HG03139 (cell line): Measurements from ENCODE around the gene LTN1.
"Not testable (repeated sequence)": the region's sequence is repeated elsewhere in the genome, so short reads cannot be mapped to it uniquely, and the experiment has no call there.

Experiments used
- ATAC-seq: cut with Tn5 transposase; IDR thresholded peaks from one replicate; pipeline ENCODE4 v1.9.1; 2021; ENCODE audit not compliant: unreplicated experiment

Gene LTN1

DNA sequence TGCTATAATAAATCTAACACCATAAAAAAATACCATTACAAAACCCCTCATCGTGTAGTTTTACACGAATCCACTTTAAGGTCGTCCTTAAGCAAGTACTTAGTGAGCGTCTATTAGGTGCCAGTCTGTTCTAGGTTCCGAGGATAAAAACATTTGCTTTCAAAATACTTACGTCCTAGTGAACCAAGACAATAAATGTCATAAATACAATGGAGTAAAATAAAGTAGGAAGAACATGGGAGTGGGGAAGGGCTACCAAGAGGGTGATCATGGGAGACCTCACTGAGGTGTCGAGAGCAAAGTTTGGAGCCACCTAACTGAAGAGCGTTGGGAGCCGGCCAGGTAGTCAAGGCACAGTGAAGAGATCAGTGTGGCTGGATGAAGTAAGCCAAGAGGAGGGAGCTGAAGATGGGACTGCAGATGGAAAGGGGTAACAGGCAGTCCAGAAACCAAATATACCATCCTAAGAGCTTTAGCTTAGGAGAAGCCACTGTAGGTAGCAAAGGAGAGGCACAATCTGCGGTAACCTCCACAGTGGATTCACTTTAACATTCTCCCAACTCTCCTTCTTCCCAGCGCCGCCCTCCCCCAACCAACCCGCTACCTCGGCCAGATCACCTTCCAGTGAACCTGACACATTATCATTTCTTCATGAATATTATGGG, 684 bp downstream of the LTN1 start:
- ATAC-seq = peak; percentile 3

DNA sequence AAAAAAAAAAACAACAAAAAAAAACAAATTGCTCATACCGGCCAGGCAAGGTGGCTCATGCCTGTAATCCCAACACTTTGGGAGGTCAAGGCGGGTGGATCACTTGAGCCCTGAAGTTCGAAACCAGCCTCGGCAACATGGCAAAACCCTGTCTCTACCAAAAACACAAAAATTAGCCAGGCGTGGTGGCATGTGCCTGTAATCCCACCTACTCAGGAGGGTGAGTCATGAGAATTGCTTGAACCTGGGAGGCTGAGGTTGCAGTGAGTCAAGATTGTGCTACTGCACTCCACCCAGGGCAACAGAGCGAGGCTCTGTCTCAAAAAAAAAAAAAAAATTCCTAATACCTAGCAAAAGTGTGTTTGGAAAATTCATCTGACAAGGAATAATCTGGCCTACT, 4.5 kb downstream of the LTN1 start:
- ATAC-seq = not testable (repeated sequence)

DNA sequence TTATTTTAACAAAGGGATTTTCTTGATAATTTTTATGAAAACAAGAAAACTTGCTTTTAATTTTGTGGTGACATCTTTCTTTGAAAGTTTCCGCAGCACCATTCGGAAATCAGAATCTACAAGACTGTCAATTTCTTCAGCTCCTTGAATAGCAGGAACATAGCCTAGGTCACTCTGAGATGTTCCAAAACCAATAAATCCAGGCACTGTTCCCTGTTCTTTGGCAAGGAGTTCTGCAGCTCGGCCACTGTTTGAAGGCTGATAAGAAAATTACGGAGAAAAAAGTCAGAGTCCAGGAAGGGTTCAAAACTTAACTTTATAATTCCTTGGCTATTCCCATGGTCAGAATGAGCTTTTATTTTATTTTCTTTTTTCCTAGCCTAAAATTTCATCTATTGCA, 6.0 kb downstream of the LTN1 start:
- no peak for ATAC-seq

DNA sequence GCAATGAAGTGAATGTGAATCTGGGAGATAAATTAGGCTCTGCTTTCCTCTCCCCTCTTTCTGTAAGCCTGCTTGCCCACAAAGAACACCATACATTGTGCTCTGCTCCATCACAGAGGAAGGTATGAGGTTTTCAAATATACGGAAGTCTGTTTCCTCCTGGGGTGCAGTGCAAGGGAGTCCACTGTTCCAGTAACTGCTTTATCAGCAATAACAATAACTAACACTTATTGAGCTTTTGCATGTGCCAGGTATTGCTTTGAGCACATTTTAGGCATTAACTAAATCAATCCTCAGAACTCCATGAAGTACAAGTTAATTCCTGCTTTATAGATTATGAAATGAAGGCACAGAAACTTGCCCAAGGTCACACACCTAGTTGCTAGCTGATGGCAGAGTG, 10.0 kb downstream of the LTN1 start:
- no peak for ATAC-seq

DNA sequence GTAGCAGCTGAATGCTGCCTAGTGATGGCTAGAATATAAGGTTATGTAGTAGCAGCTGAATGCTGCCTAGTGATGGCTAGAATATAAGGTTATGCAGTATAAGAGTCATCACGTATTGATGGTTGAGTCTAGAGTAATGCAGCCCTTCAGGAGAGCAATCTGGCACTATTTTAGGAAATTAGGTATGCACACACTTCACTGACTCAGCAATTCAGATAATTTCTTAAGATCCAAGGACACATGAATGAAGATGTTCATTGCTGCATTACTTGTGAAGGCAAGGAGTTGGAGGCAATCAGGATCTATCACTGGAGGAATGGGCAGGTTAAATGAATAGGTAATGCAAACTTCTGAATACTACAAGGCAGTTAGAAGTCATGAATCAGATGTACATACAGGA, 13.6 kb downstream of the LTN1 start:
- no peak for ATAC-seq

DNA sequence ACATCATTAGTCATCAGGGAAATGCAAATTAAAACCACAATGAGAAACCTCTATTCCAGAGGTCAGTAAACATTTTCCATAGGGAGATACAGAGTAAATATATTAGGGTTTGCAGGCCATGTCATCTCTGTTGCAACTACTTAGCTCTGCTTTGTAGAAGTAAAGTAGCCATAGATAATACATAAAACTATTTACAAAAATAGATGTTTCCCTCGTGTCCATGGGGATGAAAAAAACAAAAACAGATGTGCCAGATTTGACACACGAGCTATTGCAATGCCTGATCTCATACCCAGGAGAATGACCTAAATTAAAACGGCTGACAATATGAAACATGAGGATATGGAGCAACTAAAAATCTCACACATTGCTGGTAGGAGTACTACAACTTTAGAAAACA, 17.3 kb downstream of the LTN1 start:
- ATAC-seq = no peak

DNA sequence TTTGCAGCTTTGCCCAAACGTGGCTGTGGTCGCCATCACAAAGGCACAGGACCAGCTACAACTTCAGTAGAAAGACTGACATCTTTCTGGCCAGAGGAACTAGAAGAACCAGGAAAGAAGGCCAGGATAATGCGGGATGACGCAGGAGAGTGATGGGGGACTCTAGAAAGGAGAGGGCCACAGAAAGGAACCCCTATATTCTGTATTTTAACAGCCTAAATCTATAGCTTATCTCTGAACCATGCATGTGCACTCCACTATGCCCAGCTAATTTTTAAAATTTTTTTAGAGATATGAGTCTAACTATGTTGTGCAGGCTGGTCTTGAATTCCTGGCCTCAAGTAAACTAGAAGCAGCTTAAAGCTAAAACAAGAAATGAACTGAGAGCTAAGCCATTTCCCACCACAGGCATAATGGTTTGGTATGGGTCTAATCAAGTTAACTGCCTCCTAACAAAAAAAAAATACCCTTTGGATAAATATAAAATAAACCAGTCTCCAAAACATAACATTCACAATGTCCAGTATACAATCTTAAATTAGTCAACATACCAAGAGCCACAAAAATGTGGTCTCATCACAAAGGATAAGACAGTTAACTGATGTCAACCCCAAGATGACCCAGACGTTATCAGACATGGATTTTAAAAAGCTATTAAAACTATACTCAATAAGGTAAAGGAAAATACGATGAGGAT, 18.0 kb downstream of the LTN1 start:
- ATAC-seq = no peak

DNA sequence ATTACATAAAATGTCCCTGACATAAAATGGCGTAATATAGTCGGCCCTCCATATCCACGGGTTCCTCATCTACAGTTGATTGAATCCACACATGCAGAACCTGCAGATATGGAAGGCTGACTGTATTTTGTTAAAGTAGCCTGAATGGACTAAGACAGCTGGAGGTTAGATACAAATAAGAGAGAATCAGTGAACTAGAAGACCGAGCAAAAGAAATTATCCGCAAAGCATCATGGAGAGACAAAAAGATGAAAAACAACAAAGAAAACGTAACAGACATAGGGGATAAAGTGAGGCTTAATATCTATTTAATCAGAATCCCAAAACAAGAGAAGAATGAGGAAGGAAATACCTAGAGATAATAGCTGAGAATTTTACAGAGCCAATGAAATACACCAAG, 20.3 kb downstream of the LTN1 start:
- ATAC-seq = no peak

DNA sequence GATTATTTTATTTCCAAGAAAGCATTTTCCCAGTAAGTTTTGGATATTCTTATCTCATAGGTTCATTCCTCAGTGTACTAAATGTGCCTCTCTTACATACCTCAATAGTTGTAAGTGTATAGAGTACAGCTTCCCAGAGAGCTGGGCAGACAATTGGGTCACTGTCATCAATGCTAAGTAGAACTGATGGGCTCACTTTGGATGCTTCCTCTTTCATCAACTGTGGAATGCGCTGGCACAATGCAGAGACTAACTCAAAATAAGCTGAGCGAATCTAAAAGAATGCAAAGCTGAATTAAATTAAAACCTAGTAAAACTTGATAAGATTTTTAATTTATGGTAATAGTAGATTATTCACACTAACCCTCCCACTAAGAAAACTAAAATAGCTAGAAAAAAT, 21.5 kb downstream of the LTN1 start:
- ATAC-seq = no peak

DNA sequence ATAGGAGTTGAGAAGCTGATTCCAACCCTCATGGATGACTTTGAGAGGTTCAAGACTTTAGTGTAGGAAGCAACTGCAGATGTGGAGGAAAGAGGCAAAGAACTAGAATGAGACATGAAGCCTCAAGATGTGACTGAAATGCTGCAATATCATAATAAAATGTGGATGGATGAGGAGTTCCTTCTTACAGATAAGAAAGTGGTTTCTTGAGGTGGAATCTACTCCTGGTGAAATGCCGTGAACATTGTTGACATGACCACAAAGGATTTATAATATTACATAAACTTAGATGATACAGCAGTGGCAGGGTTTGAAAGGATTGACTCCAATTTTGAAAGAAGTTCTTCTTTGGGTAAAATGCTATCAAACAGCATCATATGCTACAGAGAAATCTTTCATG, 28.8 kb downstream of the LTN1 start:
- no peak for ATAC-seq

DNA sequence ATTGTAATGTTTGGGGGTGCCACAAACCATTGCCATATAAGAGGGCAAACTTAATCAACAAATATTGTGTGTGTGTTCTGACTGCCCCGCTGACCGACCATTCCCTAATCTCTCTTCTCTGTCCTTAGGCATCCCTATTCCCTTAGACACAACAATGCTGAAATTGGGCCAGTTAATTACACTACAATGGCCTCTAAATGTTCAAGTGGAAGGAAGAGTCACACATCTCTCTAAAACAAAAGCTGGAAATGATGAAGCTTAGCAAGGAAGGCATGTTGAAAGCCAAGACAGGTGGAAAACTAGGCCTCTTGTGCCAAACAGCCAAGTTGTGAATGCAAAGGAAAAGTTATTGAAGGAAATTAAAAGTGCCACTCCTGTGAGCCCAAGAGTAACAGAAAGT, 30.2 kb downstream of the LTN1 start:
- ATAC-seq = no peak

DNA sequence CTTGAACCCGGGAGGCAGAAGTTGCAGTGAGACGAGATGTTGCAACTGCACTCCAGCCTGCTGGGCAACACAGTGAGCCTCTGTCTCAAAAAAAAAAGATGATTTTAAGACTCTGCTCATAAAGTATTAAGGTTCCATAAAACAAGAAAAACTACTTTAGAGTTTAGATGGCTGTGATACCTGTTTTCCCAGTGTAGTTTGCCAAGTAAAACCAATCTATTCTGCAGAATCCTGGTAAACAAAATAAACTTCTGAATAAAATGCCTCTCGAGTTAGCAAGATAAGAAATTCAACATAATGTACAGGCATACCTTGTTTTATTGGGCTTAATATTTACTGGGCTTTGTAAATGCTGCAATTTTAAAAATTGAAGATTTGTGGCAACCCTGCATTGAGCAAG, 30.8 kb downstream of the LTN1 start:
- ATAC-seq = no peak

DNA sequence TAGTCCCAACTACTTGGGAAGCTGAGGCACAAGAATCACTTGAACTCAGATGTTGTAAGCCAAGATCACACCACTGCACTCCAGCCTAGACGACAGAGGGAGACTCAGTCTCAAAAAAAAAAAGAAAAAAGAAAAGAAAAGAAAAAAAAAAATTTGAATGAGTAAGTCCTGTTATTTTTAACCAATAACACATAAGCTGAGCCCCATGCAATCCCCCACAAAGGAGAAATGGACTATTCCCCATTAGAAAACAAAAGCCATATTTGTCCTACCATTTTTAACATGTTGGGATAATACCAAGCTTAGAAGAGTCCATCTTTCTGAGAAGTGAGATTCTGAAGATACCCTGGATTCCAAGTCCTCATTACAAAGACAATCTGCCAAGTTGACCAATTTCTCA, 32.4 kb downstream of the LTN1 start:
- ATAC-seq = no peak

DNA sequence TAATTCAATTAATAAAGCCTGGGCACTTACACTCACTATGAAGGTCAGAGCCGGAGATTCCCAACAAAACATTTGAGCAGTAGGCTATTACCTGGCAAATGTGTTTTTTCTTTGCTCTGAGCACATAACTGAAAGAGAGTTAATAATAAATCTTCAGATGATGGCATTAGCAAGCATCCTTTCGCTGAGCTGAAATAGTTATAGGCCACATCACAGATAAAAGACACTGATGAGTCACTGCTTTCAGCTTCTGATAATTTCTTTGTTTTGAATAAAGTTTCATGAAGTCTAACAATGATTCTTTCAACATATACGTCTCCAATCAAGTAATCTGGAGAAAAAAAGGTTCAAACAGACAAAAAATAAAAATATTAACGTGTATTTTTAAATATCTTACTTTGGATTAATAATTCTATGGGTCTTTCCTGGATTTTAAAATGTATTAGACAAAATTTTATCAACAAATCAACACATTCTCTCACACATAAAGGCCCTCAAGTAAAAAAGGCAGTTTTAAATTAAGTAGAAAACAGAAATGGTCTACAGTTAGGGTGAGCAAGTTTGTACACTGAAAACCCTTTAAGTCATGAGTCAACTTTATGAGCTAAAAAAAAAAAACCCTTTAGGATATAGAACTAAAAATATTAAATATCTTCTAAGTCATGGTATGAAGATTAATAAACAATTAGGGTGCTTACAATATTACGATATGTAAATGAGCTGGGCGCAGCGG, 33.1 kb downstream of the LTN1 start:
- ATAC-seq = no peak

DNA sequence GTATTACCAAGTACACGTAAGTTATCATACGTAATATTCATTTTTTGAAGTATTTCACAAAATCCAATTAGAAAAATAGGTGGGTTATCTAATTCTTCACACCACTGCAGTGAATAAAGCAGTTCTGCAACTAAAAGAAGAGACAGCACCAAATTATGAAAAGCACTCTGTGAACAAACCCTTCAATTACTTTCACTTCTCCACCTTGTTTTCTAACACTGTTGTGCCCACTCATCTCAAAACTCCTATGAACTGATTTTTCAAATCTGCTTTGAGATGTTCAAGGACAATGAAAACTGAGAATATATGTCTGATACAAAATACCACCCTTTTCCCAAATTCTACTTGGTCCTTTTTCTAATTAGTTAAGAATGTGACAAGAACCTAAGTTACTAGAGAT, 39.4 kb downstream of the LTN1 start:
- ATAC-seq = no peak

DNA sequence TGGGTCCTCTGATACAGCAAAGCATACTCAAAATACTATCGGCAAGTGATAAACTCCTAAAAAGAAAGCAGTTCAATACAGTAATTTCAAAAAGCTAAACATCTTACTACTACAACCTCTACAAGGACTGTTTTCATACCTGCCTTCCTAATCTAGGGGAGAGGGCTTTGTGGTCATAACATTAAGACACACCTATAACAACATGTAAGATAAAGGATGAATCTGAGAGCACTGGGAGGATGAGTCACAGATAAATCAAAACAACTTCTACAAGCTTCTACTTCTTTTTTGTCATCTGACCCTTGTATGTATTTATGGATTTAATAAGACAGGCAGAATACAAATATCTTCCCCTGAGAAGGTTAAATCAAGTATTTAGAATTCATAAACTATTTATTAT, 40.0 kb downstream of the LTN1 start:
- no peak for ATAC-seq

DNA sequence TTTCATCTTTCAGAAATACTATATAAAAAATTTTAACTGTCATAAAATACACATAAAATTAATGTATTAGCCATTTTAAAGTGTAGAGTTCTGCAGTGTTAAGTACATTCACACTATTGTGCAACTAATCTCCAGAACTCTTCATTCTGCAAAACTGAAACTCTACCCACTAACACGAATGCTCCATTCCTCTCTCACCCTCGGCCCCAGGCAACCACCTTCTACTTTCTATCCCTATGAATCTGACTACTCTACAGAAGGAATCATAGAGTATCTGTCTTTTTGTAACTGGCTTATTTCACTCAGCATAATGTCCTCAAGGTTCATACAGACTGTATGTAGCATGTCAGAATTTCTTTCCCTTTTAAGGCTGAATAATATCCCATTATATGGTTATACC, 43.4 kb downstream of the LTN1 start:
- no peak for ATAC-seq

DNA sequence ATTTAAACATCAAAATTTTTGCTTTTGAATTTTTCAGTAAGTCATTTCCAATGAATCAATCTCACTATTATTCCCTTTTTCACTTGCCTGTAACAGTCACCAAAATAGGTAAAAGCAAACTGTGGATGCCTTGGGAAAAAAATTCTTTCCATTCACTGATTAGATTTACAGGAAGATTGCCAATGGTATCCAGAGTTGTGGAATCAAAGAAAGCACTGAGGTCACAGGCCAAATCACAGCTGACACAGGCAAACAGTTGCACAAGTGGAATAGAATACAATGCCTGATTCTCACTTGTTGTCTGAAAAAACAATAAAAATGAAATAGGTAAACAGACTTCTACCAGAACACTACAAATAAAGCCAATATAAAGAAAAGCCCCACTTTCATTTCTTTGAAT, 48.4 kb downstream of the LTN1 start:
- ATAC-seq = no peak

DNA sequence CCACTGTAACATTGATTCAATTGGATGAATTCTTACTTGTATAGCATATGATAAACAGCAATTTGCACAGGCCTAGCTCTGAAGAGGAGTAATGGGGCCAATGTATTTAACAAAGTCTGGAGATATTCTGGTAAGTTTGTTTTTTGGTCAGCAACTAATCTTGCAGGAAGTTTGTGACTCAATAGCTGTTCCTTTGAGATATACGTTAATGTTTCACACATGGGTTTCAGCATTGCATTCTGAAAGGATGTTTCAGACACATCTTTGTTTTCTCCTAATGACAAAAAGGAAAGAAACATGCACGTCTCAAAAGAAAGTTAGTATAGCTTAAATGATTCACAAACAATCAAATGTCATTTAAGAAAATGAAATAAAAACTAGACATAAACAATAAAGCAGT, 49.0 kb downstream of the LTN1 start:
- no peak for ATAC-seq

DNA sequence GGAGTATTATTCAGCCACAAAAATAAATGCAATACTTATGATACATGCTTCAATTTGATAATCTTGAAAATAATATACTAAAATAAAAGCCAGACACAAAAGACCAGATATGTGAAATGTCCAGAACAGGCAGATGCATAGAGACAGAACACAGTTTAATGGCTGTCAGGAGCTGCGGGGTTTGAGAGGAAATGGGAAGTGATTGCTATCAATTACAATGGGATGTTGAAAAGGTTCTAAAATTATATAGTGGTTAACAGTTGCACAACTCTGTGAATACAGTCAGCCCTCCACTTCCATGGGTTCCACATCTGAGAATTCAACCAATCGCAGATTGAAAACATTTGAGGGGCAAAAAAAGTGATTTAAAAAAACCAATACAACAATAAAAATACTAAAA, 54.0 kb downstream of the LTN1 start:
- ATAC-seq = no peak

DNA sequence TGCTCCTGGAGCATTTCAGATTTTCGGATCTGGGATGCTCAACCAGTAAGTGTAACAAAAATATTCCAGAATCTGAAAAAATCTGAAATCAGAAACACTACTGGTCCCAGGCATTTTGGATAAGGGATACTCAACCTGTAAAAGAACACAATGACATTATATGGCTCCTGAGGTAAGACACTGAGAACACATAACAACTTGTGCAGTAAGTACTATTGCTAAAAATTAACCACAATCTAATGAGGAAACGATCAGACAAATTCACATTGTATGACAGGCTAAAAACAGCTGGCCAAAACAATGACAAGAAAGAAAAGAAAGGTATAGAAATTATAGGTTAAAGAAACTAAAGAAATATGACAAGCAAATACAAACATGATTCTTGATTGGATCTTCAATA, 54.9 kb downstream of the LTN1 start:
- ATAC-seq = no peak

DNA sequence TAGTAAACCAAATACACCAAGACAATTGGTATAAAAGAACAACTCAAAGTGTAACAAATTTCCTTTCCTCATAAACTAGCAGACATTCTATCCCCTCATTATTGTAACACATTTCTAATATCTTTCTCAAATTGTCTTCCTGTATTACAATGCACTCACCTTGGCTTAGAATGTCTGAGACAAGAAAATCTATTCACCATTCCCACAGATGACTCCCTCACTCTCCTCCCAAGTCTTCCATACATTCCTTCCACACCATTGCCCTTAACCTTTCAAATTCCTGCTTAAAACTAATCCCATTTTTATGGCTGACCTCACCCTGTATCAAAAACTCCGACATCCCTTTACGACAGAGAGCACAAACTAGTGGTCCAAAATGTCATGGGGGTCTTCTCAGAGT, 56.0 kb downstream of the LTN1 start:
- no peak for ATAC-seq
